WERI-Rb-1 (cell line): Measurements from ENCODE around the gene MGLL.

Experiments used
- DNase-seq: peaks from one replicate; pipeline ENCODE4 v3.0.0-alpha.2; 2020
- H3K27ac ChIP-seq: fragments of 250-450 bp; sonication (Bioruptor Pico); 2 replicates; pipeline ENCODE4 v1.5.1; 2020; ENCODE audit warnings: mild to moderate bottlenecking, moderate library complexity
- H3K27me3 ChIP-seq: fragments of 250-450 bp; sonication (Bioruptor Pico); 2 replicates; pipeline ENCODE4 v1.5.1; 2021; ENCODE audit warnings: mild to moderate bottlenecking, low read depth, moderate library complexity; ENCODE audit not compliant: insufficient read depth, severe bottlenecking
- H3K36me3 ChIP-seq: fragments of 250-450 bp; sonication (Bioruptor Pico); 2 replicates; pipeline ENCODE4 v1.5.1; 2020; ENCODE audit warnings: mild to moderate bottlenecking, moderate library complexity
- H3K4me3 ChIP-seq: 2 replicates; pipeline ENCODE4 v1.5.1; 2011; ENCODE audit warnings: low read depth, mild to moderate bottlenecking, control low read depth, low read length
- H3K9me3 ChIP-seq: fragments of 250-450 bp; sonication (Bioruptor Pico); 2 replicates; pipeline ENCODE4 v1.5.1; 2021; ENCODE audit warnings: mild to moderate bottlenecking, moderate library complexity; ENCODE audit not compliant: severe bottlenecking
- TF ChIP-seq, protein P1 (sequence below): IDR thresholded peaks from 2 replicates; pipeline ENCODE4 v1.5.1; 2011; ENCODE audit warnings: low read depth, mild to moderate bottlenecking, control low read depth, inconsistent platforms, low read length

MGLL gene

DNA sequence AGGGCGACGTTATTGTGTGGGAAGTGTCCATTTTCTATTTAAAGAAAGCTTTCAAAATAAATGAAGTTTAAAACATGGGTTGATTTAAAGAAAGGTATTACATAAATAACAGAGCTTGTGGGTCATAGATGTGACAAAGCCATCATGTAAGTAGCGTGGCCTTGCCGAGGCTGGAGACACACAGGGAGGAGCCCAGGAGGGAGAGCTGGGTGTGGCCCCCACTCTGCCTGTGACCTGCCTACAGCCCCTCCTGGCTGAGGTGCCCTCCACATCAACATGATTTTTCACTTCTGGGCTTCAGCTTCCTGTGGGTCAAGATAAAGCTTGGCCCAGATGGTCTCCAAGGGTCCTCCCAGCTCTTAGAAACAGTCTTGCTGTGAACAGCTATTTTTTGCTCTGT is 12.5 kb upstream of the MGLL start:
- DNase-seq: no peak
- Histone ChIP-seq H3K9me3 (peaks cover 5% of the 10 kb centered on the region), H3K27ac (no peak overlapping the region), H3K27me3 (no peaks in the 10 kb centered on the region), H3K36me3 (no peaks in the 10 kb centered on the region), H3K4me3 (no peak overlapping the region)
- TF ChIP-seq, protein P1, sequence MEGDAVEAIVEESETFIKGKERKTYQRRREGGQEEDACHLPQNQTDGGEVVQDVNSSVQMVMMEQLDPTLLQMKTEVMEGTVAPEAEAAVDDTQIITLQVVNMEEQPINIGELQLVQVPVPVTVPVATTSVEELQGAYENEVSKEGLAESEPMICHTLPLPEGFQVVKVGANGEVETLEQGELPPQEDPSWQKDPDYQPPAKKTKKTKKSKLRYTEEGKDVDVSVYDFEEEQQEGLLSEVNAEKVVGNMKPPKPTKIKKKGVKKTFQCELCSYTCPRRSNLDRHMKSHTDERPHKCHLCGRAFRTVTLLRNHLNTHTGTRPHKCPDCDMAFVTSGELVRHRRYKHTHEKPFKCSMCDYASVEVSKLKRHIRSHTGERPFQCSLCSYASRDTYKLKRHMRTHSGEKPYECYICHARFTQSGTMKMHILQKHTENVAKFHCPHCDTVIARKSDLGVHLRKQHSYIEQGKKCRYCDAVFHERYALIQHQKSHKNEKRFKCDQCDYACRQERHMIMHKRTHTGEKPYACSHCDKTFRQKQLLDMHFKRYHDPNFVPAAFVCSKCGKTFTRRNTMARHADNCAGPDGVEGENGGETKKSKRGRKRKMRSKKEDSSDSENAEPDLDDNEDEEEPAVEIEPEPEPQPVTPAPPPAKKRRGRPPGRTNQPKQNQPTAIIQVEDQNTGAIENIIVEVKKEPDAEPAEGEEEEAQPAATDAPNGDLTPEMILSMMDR: no peak

DNA sequence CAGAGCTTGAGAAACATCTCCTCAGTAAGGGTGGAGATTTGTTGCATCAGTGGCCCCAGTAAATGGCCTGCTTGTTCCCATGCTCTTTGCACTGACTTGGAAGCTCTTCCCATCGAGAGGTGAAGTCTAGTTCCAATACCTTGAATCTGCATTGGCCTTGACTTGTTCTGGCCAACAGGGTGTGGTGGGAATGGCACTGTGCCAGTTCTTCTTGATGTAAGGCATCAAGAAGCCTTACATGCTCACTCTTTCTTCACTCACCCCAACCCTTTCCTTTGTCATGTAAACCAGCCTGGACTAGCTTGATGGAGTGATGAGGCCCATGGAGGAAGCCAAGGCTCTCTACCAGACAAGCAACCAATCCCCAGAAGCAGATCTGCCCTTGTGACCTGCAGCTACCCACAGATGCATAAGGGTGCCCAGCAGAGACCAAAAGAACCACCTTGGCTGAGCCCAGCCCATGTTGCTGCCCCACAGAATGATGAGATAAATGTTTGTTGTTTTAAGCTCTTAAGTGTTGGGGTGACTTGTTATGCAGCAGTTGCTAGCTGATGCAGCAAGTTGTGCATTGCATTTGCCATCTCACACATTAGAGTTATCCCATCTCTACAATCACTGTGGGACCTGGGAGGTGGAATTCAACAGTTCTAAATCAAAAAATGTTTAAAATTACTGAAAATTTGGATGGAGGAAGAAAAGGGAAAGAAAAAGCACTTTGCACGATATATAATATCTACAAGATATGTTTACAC is 11.1 kb upstream of the MGLL start:
- no peak for DNase-seq
- Histone ChIP-seq H3K4me3 (no peak overlapping the region), H3K27me3 (no peaks in the 10 kb centered on the region), H3K27ac (no peak overlapping the region), H3K9me3 (peaks cover 8% of the 10 kb centered on the region), H3K36me3 (no peaks in the 10 kb centered on the region)
- TF ChIP-seq, protein P1: no peak

DNA sequence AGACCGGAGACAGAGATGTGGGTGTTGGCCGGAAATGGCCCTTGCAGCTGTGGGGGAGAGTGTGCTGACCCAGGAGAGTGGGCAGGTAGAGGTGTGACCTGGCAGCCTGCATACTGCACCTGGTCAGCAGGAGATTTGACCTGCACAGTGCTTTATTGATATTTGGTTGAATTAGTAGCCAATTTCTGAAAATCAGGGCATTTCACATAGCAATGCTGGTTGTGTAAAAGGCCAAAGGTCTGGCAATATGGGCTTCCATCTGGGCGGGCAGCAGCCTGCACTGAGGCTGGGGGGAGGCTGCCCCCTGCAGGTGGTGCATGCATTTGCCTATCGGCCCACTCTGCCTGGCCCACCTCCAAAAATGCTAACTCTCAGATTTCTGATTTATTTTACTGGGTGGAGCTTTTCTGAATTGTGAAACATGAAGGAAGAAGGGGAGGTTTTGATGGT is 9.4 kb upstream of the MGLL start:
- Histone ChIP-seq H3K9me3 (peaks cover 14% of the 10 kb centered on the region), H3K36me3 (no peaks in the 10 kb centered on the region), H3K27me3 (no peaks in the 10 kb centered on the region), H3K27ac (no peak overlapping the region), H3K4me3 (no peak overlapping the region)
- TF ChIP-seq, protein P1: peak; percentile 85
- DNase-seq: peak; percentile 42

DNA sequence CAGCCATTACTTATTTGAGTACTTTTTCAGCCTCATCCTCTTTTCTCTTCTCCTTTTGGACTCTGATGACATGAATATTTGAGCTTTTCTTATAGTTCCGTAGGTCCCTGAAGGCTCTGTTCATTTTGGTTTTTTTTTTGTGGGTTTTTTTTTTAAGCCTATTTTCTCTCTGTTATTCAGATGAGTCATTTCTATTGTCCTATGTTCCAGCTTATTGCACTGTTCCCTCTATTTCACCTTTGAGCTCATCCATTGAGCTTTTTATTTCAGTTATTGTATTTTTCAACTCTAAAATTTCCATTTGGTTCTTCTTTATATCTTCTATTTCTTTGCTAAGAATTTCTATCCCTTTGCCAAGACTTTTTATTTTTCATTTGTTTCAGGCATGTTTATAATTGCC is 7.2 kb upstream of the MGLL start:
- Histone ChIP-seq H3K4me3 (no peak overlapping the region), H3K27ac (no peak overlapping the region), H3K9me3 (peaks cover 14% of the 10 kb centered on the region), H3K27me3 (no peaks in the 10 kb centered on the region), H3K36me3 (no peaks in the 10 kb centered on the region)
- no peak for DNase-seq
- TF ChIP-seq, protein P1: no peak

DNA sequence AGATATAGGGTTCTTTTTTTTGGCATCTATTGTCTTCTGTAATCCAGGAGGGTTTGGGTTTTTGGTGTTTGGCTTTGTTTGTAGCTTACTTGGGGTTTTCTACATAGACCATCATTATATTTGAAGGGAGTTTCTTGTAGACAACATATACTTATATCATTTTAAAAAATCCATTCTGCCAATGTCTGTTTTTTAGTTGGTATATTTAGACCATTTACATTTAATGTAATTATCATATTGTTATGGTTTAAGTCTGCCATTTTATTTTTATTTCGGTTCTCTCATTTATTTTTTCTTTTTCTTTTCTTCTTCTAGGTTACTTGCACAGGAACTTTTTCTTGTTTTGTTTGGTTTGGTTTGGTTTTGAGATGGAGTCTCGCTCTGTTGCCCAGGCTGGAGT is 5.5 kb upstream of the MGLL start:
- no peak overlapping the region for H3K4me3 ChIP-seq
- TF ChIP-seq, protein P1: no peak
- DNase-seq: no peak

DNA sequence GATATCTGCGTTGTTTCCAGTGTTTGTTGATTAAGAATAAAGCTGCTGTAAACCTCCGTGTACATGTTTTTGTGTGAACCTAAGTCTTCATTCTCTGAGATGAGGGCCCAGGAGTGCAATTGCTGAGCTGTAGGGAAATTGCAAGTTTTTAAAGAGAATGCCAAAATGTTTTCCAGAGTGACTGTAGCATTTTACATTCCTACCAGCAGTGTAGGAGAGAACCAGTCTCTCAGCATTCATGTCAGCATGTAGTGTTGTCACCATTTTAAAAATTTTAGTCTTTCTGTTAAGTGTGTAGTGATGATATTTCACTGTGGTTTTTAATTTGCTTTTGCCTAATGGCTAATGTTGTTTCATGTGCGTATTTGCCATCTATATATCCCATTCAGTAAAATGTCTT is 3.4 kb upstream of the MGLL start:
- H3K27me3 ChIP-seq: no peaks in the 10 kb centered on the region
- H3K27ac ChIP-seq: no peak overlapping the region
- TF ChIP-seq, protein P1: no peak
- H3K9me3 ChIP-seq: peaks cover 14% of the 10 kb centered on the region
- no peak for DNase-seq
- H3K36me3 ChIP-seq: no peaks in the 10 kb centered on the region
- no peak overlapping the region for H3K4me3 ChIP-seq

More for the DNA sequence above, 5.5 kb upstream of the MGLL start:
- H3K27me3 ChIP-seq: no peaks in the 10 kb centered on the region
- no peaks in the 10 kb centered on the region for H3K36me3 ChIP-seq
- H3K27ac ChIP-seq: no peak overlapping the region
- peaks cover 14% of the 10 kb centered on the region for H3K9me3 ChIP-seq
